ENCODE results near the gene PSMB8.

DNA sequence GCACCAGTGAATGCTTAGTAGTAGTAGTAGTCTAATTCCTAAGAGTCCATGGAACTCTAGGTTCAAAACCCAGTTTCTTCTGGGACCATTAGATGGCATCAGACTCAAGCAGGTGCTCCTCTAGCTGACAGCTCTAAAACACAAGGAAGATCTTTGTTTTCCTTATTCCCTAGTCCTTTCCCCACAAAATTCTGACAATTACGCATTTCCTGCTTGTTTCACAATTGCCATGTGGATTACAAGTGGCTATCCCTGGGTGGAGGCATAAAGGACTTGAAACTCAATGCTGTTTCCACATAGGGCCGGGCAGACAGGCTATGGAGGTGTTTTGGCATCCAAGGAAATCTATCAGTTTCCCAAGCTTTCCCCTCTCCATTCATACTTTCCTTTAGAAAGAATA is 17.9 kb downstream of the PSMB8 start:
- TF ChIP-seq, protein P1, sequence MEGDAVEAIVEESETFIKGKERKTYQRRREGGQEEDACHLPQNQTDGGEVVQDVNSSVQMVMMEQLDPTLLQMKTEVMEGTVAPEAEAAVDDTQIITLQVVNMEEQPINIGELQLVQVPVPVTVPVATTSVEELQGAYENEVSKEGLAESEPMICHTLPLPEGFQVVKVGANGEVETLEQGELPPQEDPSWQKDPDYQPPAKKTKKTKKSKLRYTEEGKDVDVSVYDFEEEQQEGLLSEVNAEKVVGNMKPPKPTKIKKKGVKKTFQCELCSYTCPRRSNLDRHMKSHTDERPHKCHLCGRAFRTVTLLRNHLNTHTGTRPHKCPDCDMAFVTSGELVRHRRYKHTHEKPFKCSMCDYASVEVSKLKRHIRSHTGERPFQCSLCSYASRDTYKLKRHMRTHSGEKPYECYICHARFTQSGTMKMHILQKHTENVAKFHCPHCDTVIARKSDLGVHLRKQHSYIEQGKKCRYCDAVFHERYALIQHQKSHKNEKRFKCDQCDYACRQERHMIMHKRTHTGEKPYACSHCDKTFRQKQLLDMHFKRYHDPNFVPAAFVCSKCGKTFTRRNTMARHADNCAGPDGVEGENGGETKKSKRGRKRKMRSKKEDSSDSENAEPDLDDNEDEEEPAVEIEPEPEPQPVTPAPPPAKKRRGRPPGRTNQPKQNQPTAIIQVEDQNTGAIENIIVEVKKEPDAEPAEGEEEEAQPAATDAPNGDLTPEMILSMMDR (conservative IDR thresholded peaks at IDR 0.05; ENCODE audit: low read depth, low read length), result peak; percentile 60
- TF ChIP-seq EZH2 (IDR thresholded peaks at IDR 0.05; ENCODE audit: low read length, unreplicated experiment), result no peak
